Ecto neural progenitor cell (in vitro differentiated cells): ENCODE results near the gene APBB1IP.
A peak's percentile ranks its signal among the peaks of the same experiment; 100 is the strongest.
"Not testable (repeated sequence)": the region's sequence is repeated elsewhere in the genome, so short reads cannot be mapped to it uniquely, and the experiment has no call there.

Experiments used
- DNase-seq: peaks from one replicate; pipeline ENCODE4 v3.0.0-alpha.2; 2018; ENCODE audit warnings: low spot score

APBB1IP gene

DNA sequence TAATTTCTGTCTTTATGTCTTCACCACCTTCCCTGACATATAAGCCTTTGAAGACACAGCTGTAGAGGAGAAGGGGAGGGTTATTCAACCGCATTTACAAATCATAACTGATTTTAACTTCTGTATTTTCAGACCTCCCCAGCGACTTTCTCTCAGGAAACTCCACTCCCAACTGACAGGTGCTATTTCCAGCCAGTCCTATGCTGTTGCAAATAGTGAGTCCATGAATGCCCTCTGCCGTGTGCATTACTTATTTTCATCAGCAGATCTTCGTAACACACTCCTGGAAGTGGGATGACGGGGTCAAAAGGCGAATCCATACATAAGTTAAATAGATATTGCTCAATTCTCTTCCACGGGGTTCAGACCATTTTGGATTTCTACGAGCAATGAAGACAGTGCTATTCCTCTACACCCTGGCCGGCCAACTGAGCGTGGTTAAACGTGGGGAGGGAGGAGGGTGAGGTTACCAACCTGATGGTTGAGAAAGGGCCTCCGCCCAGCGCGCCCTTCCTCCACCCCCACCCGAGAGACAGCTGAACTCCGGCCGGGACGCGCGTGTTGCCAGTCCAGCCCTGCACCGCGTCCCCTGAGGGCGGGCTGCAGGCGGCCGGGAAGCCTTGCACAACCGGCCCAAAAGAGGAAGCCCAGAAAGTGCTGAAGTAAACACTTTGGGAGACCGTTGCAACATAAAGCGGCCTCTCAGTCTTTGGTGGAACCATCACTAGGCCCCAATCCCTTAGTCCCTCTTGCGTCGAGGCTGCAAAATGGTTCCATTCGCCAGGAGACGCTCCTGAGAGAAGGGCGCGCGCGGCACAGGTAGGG lies at the start of gene APBB1IP:
Gene APBB1IP (plus strand): TSS at position 705 of the 825 bp plus-strand sequence. CDS start 53,986 bp downstream, outside the sequence.
- DNase-seq: peak; percentile 50

DNA sequence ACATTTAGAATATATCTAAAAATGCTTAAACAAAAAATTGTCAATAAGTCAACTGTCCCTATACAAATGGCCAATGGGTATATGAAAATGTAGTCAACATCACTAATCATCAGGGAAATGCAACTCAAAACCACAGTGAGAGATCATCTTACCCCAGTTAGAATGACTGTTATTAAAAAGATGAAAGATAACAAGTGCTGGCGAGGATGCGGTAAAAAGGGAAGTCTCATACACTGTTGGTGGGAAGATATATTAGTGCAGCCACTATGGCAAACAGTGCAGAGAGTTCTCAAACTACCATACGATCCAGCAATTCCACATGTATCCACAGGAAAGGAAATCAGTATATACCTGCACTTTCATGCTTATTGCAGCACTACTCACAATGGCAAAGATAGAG lies 48.6 kb upstream of the APBB1IP start:
- DNase-seq: no peak

- peak; percentile 51 for DNase-seq
These were observed 46.1 kb upstream of the APBB1IP start for GRCh38 chr10:26391701-26392695.

DNA sequence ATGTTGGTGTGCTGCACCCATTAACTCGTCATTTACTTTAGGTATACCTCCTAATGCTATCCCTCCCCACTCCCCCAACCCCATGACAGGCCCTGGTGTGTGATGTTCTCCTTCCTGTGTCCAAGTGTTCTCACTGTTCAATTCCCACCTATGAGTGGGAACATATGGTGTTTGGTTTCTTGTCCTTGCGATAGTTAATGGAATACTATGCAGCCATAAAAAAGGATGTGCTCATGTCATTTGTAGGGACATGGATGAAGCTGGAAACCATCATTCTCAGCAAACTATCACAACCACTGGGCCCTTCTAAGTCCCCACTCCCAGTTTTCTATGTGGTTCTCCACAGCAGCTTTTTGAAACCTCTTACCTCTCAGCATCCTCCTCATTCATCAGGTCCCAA lies 39.8 kb upstream of the APBB1IP start:
- not testable (repeated sequence) for DNase-seq

DNA sequence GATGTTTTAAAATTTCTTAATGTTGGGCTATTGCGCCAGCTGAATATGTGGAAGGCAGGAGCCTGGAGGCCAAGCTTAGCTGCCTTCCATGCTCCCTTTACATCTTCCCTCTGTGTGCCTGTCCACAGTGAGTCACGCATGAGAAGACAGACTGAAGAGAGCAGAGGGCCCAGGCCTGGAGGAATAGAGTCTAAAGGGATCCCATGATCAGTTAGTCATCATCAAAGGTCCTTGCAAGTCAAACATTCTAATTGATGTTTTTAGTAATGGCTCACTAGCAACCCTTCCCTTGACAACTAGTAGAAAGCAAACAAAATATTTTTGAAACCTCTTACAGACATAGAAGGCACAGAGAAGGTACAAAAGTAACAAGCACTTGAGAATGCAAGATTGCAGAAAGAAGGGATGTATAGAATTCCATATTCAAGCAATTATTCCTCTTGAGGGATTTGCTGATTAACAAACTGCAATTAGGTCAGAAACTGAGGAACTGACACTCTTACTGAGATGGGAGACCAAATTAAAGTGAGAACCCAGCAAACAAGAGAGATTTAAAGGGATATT lies 30.7 kb upstream of the APBB1IP start:
- no peak for DNase-seq

- DNase-seq: no peak
These were observed 29.2 kb upstream of the APBB1IP start for GRCh38 chr10:26408858-26409494.

GRCh38 chr10:26410356-26410755 lies 27.8 kb upstream of the APBB1IP start:
- no peak for DNase-seq

DNA sequence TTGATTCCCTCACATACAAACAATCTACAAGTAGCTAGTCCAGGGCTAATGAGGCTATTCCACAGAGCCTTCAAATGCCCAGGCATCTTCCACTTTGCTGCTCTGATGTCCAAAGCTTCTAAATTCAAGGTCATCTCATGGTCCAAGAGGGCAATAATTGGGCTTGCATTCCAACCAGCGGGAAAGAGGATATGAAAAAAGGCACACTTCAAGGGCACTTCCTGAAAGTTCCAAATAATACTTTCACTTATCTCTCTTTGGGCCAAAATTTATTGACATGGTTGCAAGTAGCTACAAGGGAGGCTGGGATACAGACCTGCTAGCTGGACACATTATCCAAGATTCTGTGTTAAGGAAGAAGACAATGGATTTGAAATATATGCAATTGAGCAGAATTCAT lies 25.2 kb upstream of the APBB1IP start:
- DNase-seq: no peak

GRCh38 chr10:26413375-26413774 lies 24.8 kb upstream of the APBB1IP start:
- DNase-seq: no peak

DNA sequence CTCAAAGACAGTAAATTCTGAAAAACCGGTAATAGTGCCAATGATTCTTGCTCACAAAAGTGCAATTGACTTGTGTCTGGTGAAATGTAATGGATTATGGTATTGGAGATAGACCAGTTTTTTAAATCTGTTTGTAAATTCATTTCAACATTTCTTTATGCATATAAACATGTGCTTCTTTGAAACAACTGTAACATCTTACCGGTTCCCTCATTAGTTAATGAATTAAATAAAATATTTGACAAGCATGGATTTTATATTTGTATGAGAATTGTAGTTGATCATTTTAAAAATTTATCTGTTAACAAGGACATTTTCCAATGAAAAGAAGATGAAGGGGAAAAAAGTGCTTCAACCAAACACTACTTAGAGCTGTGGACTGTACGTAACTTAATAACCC lies 21.0 kb upstream of the APBB1IP start:
- DNase-seq: no peak

DNA sequence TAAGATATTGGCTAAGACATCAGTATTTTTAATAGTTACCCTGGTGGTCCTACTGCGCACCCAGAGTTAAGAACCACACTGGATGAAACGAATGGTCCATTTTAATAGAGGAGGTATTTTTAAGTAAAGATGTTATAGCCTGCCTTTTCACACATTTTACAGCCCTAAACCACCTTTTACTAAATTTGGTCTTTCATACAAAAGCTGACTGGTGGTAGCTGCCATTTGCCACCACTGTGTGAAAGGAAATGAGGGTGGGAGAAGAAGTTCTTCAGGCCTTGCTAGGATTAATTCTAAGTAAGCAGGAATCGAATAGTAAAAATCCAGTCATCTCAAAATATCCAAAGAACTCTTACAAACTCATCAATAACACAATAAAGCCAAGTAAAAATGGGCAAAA lies 15.2 kb upstream of the APBB1IP start:
- DNase-seq: no peak

- DNase-seq: no peak
These were observed 14.4 kb upstream of the APBB1IP start for GRCh38 chr10:26423722-26424121.

GRCh38 chr10:26430641-26431163 lies 7.4 kb upstream of the APBB1IP start:
- DNase-seq: no peak

DNA sequence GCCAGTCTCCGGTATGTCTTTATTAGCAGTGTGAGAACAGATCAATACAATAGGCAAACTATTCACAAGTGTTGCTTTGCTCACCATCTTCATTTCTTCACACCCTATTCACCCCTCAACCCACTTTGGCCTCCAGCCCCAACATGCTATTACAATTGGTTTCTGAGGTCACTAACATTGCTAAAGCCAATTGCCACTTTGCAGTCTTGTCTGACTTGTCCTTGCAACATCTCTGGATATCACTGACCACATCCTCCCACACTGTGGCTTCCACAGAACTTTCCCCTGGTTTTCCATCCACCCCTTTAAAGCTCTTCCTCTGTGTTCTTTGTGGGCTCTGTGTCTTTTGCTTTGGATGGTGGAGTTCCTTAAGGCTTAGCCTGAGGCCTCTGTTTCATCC lies 5.2 kb upstream of the APBB1IP start:
- no peak for DNase-seq

GRCh38 chr10:26435852-26436251 lies 2.3 kb upstream of the APBB1IP start:
- DNase-seq: no peak

DNA sequence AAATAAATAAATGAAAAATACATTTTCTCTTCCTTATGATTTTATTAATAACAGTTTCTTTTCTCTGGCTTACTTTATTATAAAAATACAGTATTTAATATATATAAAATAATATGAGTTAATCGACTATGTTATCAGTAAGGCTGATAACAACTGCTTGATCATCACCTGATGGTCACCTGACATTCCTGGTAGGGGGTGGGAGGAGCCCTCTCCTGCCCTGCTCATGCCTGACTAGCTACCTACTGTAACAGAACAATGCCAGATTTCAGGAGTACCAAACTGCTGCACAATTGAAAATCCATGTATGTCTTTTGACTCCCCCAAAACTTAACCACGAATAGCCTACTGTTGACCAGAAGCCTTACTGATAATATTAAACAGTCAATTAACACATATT lies 1.3 kb upstream of the APBB1IP start:
- no peak for DNase-seq

DNA sequence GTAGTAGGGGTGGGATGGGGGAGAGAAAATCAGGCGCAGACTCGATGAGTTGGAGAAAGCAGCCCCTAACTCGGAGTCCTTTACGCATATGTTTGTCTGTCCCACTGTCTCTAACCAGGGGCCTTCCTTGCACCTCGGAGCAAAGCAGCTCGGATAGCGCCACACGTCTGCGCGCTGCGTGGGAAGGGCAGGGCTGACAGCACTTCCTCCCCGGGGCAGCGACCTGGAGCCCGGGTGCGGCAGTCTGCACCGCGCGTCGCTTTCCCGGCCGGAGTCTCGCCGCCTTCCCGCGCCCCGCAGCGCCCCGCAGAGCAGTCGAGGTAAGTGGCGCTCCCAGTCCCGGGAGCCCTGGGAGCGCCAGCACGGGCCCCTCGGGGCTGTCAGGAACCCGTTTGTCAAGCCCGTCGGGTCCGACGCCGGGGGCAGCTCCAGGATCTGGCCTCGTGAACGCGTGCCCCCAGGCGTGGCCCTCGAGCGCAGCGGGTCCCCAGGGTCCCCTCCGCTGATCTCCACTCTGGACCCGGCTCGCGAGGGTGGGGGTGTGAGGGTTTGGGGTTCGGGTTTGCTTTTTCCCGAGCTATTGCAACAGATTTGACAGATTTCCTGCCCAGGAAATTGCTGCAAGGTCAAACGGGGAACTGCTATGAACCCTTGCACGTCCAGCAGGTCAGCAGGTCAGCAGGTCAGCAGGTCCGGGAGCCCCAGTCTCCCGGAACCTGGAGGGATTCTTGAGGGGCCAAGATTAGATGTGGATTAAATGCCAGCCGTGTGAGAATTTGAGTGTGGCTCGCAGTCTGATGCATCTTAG lies 597 bp downstream of the APBB1IP start:
- peak; percentile 60 for DNase-seq

- no peak for DNase-seq
These were observed 1.4 kb downstream of the APBB1IP start for GRCh38 chr10:26439406-26440087.

DNA sequence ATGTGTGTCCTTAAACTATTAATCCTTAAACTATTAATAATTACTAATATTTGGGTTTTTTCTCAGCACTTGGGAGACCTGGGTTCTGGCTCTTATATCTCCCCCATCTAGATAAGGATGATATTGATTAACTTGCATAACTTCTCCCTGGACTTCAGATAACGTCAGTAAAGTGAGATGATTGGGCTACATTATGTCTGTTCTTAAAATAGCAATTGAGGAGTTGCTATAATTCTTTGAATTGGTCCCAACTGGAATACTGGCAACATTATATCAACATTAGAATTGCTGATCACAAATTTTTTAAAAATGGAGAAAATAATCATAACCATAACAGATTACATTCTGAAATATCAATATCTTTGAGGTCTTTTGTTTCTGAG lies 1.9 kb downstream of the APBB1IP start:
- no peak for DNase-seq

DNA sequence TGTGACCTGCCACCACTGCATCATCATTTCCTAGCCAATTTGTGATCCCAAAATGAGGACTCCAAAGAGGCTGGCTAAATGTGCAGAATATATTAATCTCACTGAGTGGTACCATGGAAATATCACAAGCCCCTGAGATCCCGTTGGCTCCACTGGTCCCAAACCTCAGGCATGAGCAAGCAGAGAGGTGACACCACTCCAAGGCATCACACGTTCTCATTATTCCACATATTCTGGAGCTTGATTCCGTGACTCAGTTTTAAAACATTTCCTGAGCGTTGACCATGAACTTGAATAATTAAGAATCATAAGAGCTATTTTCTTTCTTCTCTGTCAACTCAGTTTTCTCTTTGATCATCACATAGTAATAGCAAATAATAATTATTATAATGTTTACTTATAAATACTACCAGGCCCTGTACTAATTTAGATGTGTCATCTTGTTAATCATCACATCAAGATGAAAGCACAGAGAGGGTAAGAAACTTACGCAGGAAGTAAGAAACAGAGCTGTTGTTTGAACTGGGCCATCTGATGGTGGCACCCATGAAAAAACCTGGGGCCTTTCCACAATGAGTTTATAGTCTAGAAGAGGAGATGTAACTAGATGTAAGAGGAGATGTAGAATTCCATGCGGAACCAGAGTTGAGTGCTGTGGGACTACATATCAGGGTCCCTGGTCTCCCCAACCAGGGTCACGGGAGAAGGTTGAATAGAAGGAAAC lies 3.5 kb downstream of the APBB1IP start:
- no peak for DNase-seq
